GM23338 (cell line): ENCODE measurements around the gene ARFIP1. TPM values are rescaled to one million over a fixed set of nuclear protein-coding genes. Genes with fewer than 3 reads are reported as not detected.

ENCODE experiments used
- ATAC-seq: fragments of 200-7000 bp; cut with Tn5 transposase; 3 replicates; pipeline ENCODE4 v1.9.1; 2020
- DNase-seq: peaks from one replicate; pipeline ENCODE4 v3.0.0-alpha.2; 2015; ENCODE audit warnings: low spot score
- H2AFZ ChIP-seq: fragments of 200-600 bp; sonication (generic); 2 replicates; pipeline ENCODE4 v1.8.0; 2016; ENCODE audit warnings: antibody characterized with exemption, mild to moderate bottlenecking, moderate library complexity
- H3F3A ChIP-seq: fragments of 200-600 bp; sonication (generic); replicated peaks from 2 replicates; pipeline ENCODE4 v1.8.0; 2017; ENCODE audit warnings: antibody characterized with exemption, mixed run types, low read depth
- H3K27ac ChIP-seq: fragments of 200-600 bp; sonication (generic); 2 replicates; pipeline ENCODE4 v1.6.1; 2016; ENCODE audit warnings: low read depth
- H3K27me3 ChIP-seq: fragments of 200-600 bp; sonication (generic); 2 replicates; pipeline ENCODE4 v1.8.0; 2016; ENCODE audit warnings: mild to moderate bottlenecking, mixed run types, moderate library complexity; ENCODE audit not compliant: insufficient read depth
- H3K36me3 ChIP-seq: fragments of 200-600 bp; sonication (generic); 2 replicates; pipeline ENCODE4 v1.8.0; 2016; ENCODE audit warnings: mild to moderate bottlenecking; ENCODE audit not compliant: insufficient read depth
- H3K4me1 ChIP-seq: fragments of 200-600 bp; sonication (generic); 2 replicates; pipeline ENCODE4 v1.8.0; 2016; ENCODE audit warnings: mild to moderate bottlenecking, moderate library complexity; ENCODE audit not compliant: insufficient read depth
- H3K4me2 ChIP-seq: fragments of 200-600 bp; sonication (generic); 2 replicates; pipeline ENCODE4 v1.7.1; 2017; ENCODE audit warnings: mixed run types
- H3K4me3 ChIP-seq: fragments of 200-600 bp; sonication (generic); 2 replicates; pipeline ENCODE4 v1.6.1; 2016; ENCODE audit warnings: mixed run types
- H3K79me2 ChIP-seq: fragments of 200-600 bp; sonication (generic); replicated peaks from 2 replicates; pipeline ENCODE4 v1.8.0; 2017; ENCODE audit warnings: mild to moderate bottlenecking; ENCODE audit not compliant: insufficient read depth
- H3K9me2 ChIP-seq: fragments of 200-600 bp; sonication (generic); 2 replicates; pipeline ENCODE4 v1.8.0; 2017; ENCODE audit not compliant: insufficient read depth
- H4K20me1 ChIP-seq: fragments of 200-600 bp; sonication (generic); replicated peaks from 2 replicates; pipeline ENCODE4 v1.8.0; 2017; ENCODE audit warnings: mild to moderate bottlenecking; ENCODE audit not compliant: insufficient read depth
- H3K27ac Mint-ChIP-seq: 2 replicates; pipeline ENCODE4 v1.8.0; 2020; ENCODE audit warnings: inconsistent platforms, mild to moderate bottlenecking, moderate library complexity, mixed read lengths
- H3K27me3 Mint-ChIP-seq: 3 replicates; pipeline ENCODE4 v1.8.0; 2022; ENCODE audit warnings: low read depth, mild to moderate bottlenecking, moderate library complexity, mixed read lengths, inconsistent platforms; ENCODE audit not compliant: insufficient read depth, poor library complexity
- H3K36me3 Mint-ChIP-seq: 3 replicates; pipeline ENCODE4 v1.8.0; 2021; ENCODE audit warnings: low read depth, mild to moderate bottlenecking, inconsistent platforms, moderate library complexity, mixed read lengths
- H3K4me1 Mint-ChIP-seq: 3 replicates; pipeline ENCODE4 v1.8.0; 2020; ENCODE audit warnings: mild to moderate bottlenecking, inconsistent platforms, mixed read lengths
- H3K4me3 Mint-ChIP-seq: 3 replicates; pipeline ENCODE4 v1.8.0; 2021; ENCODE audit warnings: moderate library complexity, mild to moderate bottlenecking, inconsistent platforms, mixed read lengths
- H3K9me3 Mint-ChIP-seq: 3 replicates; pipeline ENCODE4 v1.8.0; 2020; ENCODE audit warnings: moderate library complexity, mild to moderate bottlenecking, inconsistent platforms, mixed read lengths
- CREB1 ChIP-seq: fragments of 250-450 bp; sonication (Bioruptor Pico); IDR thresholded peaks from 2 replicates; pipeline ENCODE4 v1.5.0; 2020; ENCODE audit warnings: low read depth, mild to moderate bottlenecking, moderate library complexity
- CTCF ChIP-seq, 2 experiments: fragments of 200-600 bp in 1 of 2; sonication (generic) in 1 of 2; conservative IDR thresholded peaks; 2 replicates each; pipeline versions ENCODE4 v1.5.1 to v1.6.1; 2016 to 2017; ENCODE audit warnings: antibody characterized with exemption in 2 of 2, low read depth in 2 of 2, mild to moderate bottlenecking in 2 of 2, moderate library complexity in 1 of 2
- ETS1 ChIP-seq: IDR thresholded peaks from 2 replicates; pipeline ENCODE4 v1.6.1; 2016; ENCODE audit warnings: antibody characterized with exemption
- EZH2 ChIP-seq: fragments of 200-600 bp; sonication (generic); IDR thresholded peaks from one replicate; pipeline ENCODE4 v1.8.0; 2017; ENCODE audit warnings: antibody characterized with exemption, mild to moderate bottlenecking, low read depth; ENCODE audit not compliant: unreplicated experiment
- EZH2phosphoT487 ChIP-seq: fragments of 200-600 bp; sonication (generic); IDR thresholded peaks from one replicate; pipeline ENCODE4 v1.8.1; 2018; ENCODE audit warnings: antibody characterized with exemption; ENCODE audit not compliant: unreplicated experiment
- JUNB ChIP-seq: IDR thresholded peaks from one replicate; pipeline ENCODE4 v1.6.1; 2016; ENCODE audit warnings: antibody characterized with exemption; ENCODE audit not compliant: unreplicated experiment
- NANOG ChIP-seq: IDR thresholded peaks from 2 replicates; pipeline ENCODE4 v1.6.1; 2016; ENCODE audit warnings: antibody characterized with exemption, borderline replicate concordance
- POLR2AphosphoS5 ChIP-seq: IDR thresholded peaks from 2 replicates; pipeline ENCODE4 v1.6.1; 2016; ENCODE audit warnings: antibody characterized with exemption, low read depth
- REST ChIP-seq: IDR thresholded peaks from one replicate; pipeline ENCODE4 v1.6.1; 2018; ENCODE audit warnings: antibody characterized with exemption; ENCODE audit not compliant: unreplicated experiment
- STAT1 ChIP-seq: IDR thresholded peaks from one replicate; pipeline ENCODE4 v1.6.1; 2016; ENCODE audit warnings: antibody characterized with exemption; ENCODE audit not compliant: unreplicated experiment
- ZNF114 ChIP-seq: fragments of 250-450 bp; sonication (Bioruptor Pico); IDR thresholded peaks from 2 replicates; pipeline ENCODE4 v1.5.0; 2020; ENCODE audit warnings: mild to moderate bottlenecking, moderate library complexity
- ZNF331 ChIP-seq: fragments of 250-450 bp; sonication (Bioruptor Pico); IDR thresholded peaks from 2 replicates; pipeline ENCODE4 v1.5.0; 2020; ENCODE audit warnings: low read depth, mild to moderate bottlenecking, moderate library complexity
- ZNF462 ChIP-seq: fragments of 250-450 bp; sonication (Bioruptor Pico); IDR thresholded peaks from 2 replicates; pipeline ENCODE4 v1.5.0; 2020; ENCODE audit warnings: mild to moderate bottlenecking, moderate library complexity
- polyA plus RNA-seq: library from polyadenylated mRNA; unstranded; fragments of >200 nt; fragmentation: Nextera tagmentation; extraction: Ambion mirVana; gene quantifications from 2 replicates; pipeline ENCODE4 v1.2.1, GENCODE V29; 2016
- total RNA-seq: library from RNA; depleted of rRNA; stranded (reverse); fragments of >200 nt; shearing (Covaris generic); gene quantifications from 2 replicates; pipeline ENCODE4 v1.2.3, GENCODE V29; 2014

Gene ARFIP1
- total and polyA plus RNA-seq, 2 experiments from 2014 or later: 46.0 to 49.6 TPM

GRCh38 chr4:152831416-152831815, 51.7 kb downstream of the ARFIP1 start:
- H3K79me2 ChIP-seq: no peaks in the 10 kb centered on the region; the same call in 1 of the 2 replicates
- 0 out of 2 replicates have a peak, but pooled peaks cover 4% of the 10 kb centered on the region for H4K20me1 ChIP-seq
- peaks cover 2% of the 10 kb centered on the region for H3K27me3 Mint-ChIP-seq
- no peak for TF ChIP-seq CREB1 (CRISPR knock-in tag)
- TF ChIP-seq STAT1: no peak
- TF ChIP-seq ZNF114 (CRISPR knock-in tag): no peak
- no peak for TF ChIP-seq ZNF462
- no peak for TF ChIP-seq REST
- TF ChIP-seq ETS1: no peak
- TF ChIP-seq POLR2AphosphoS5: no peak
- TF ChIP-seq JUNB: no peak
- no peak for TF ChIP-seq EZH2
- no peak for TF ChIP-seq CTCF (conservative IDR thresholded peaks at IDR 0.05; ENCODE audit: low read depth in 2 of 2)
- TF ChIP-seq NANOG: no peak
- no peak for TF ChIP-seq ZNF331 (CRISPR knock-in tag)
- TF ChIP-seq EZH2phosphoT487: no peak
- no peak overlapping the region for H2AFZ ChIP-seq
- H3F3A ChIP-seq: no peaks in the 10 kb centered on the region
- peaks cover 8% of the 10 kb centered on the region; the same call in 2 of the 3 replicates for H3K9me3 Mint-ChIP-seq
- no peak overlapping the region for H3K4me2 ChIP-seq
- DNase-seq (no peak), ATAC-seq (no peak)
- no peaks in the 10 kb centered on the region for H3K27me3 ChIP-seq
- H3K4me3 ChIP-seq: no peak overlapping the region
- H3K27ac Mint-ChIP-seq: no peak overlapping the region
- peaks cover 50% of the 10 kb centered on the region for H3K36me3 Mint-ChIP-seq
- no peaks in the 10 kb centered on the region for H3K4me1 ChIP-seq
- H3K27ac ChIP-seq: no peak overlapping the region
- H3K4me1 Mint-ChIP-seq: peaks cover 4% of the 10 kb centered on the region
- H3K36me3 ChIP-seq: peaks cover 10% of the 10 kb centered on the region
- no peak overlapping the region for H3K4me3 Mint-ChIP-seq
- no peaks in the 10 kb centered on the region for H3K9me2 ChIP-seq
